Activated T-cell treated with anti-CD3 and anti-CD28 coated beads for 24 hours (primary cell): ENCODE measurements around the gene EEFSEC.

ENCODE experiments used
- DNase-seq: peaks from one replicate; pipeline ENCODE4 v3.0.0-alpha.2; 2020; ENCODE audit warnings: low read depth

The EEFSEC gene, protein sequence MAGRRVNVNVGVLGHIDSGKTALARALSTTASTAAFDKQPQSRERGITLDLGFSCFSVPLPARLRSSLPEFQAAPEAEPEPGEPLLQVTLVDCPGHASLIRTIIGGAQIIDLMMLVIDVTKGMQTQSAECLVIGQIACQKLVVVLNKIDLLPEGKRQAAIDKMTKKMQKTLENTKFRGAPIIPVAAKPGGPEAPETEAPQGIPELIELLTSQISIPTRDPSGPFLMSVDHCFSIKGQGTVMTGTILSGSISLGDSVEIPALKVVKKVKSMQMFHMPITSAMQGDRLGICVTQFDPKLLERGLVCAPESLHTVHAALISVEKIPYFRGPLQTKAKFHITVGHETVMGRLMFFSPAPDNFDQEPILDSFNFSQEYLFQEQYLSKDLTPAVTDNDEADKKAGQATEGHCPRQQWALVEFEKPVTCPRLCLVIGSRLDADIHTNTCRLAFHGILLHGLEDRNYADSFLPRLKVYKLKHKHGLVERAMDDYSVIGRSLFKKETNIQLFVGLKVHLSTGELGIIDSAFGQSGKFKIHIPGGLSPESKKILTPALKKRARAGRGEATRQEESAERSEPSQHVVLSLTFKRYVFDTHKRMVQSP

DNA sequence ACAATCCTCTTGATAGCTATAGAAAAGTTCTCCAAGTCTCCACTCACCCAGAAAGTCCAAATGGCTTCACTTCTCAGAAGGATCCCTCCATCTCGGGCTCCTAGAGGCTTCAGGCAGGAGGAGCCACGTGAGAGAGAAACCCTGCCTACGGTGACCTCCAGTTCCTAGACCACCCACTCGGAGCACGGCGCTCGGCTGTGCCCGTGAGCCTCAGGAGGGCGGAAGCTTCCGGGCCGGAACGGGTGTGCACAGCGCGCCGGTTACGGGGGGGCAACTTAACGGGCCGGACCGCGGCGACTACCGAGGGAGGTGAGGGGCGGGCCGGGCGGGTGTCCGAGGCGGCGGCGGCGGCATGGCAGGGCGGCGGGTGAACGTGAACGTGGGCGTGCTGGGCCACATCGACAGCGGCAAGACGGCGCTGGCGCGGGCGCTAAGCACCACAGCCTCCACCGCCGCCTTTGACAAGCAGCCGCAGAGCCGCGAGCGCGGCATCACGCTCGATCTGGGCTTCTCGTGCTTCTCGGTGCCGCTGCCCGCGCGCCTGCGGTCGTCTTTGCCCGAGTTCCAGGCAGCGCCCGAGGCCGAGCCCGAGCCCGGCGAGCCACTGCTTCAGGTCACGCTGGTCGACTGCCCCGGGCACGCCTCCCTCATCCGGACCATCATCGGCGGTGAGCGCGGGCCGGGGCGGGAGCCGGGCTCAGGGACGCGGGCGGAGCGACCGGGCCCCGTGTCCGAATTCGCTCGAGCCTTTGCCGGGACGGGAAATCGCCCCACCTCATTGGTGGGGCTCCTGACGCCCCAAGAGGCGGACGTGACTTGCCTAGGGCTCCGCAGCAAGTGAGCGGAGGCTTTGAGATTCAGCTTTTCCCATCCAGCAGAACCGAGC is at the start of gene EEFSEC:
TSS of gene EEFSEC (plus strand) at position 326 of the 886 bp plus-strand sequence. CDS start at position 353, 27 bp downstream.
- DNase-seq, result peak; percentile 86

DNA sequence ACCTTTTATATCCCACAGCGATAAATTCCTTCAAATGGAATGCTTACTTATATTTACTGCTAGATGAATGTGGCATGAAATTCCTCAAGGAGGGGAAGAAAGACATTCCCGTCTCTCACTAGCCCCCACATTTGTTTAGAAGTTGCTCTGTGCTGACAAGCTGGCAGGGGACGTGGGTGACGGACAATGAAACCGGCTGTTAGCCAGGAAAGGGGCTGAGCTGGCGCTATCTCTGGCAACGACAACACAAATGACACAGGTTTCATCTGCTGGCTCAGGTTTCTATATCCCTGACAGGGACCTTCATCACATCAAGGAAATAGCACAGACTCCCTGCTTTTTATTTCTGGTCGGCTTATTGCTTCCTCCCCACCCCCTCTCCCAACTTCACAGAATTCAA is 45.4 kb upstream of the EEFSEC start:
- no peak for DNase-seq

DNA sequence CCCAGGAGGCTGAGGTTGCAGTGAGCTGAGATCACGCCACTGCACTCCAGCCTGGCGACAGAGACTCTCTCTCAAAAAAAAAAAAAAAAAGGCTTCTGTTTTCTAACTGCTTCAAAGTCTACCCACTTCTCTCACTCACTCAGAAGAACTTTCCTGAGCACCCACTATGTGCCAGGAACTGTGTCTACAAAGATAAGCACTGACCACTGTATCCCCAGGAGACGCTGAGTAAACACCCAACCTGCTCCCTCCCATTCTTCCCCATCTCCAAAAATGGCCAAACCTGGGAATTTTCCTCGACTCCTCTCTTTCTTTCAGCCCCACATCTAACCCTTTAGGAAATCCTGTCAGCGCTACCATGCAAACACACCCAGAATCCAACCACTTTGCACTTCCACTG is 42.1 kb upstream of the EEFSEC start:
- no peak for DNase-seq

DNA sequence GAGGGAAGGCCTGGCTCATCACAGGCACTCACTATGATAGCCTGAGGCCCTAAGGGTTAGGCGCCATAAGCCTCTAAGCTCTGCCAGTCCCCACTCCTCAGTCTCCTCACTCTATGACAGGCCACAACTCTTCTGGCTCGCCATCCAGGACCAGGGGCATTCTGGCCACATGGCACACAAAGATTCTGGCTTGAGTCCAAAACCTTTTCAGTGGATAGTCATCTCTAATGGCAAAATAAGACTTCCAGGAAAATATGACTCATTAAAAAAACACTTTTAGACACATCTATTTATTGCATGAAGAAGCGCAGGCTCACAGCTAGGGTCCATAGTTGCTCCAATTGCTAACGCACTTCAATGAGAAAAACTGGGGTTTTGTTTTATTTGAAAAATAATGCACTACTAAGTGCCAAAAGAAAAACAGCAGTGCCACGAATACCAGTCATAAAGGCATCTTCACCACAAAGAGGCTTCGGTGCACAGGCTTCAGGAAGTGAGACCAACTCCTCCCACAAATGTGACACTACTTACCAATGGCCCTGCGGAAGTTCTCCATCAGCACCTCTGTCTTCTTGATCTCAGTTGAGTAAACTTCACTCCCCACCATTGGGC is 40.8 kb upstream of the EEFSEC start:
- DNase-seq, result no peak

DNA sequence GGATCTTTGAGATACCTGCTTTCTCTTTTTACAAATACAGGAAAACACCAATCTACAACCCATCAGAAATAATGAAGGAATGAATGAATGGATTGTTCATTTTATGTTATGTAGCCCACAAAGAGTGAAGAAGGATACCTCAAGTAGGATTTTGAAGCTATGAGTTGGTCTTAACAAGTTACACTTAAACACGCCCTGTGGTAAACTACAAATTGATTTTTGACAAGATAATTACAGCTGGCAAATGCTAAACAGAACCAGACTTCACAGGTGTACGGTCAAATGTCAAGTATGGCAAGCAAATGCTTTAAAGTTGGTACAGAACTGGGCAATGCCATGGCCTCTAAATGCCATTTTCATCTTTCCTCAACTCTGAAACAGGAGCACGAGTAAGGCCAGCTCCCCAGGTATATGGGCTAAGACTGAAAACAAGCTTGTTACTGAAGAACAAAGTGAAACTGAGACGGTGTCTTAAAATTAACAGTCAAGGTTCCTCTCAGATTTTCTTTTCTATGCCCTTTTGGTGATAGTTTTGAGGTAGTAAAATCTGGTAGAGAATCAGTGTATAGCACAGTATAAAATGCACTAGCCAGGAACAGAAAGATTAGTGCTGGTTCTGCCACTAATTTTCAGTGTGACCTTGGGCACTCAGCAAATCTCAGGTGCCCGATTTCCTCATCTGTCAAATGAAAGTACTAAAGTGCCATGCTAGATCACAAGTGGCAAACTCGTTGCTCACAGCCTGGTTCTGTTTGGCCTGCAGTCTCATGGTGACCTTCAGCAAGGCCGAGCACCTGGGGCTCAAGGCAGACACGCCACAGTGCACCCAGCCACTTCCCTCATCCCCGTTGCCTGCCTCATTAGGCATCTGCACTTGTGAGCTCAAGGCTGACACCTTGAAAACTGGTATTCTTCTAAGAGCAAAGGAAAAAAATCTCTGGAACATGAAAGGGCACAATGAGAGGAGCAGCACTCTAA is 39.2 kb upstream of the EEFSEC start:
- DNase-seq, result no peak

DNA sequence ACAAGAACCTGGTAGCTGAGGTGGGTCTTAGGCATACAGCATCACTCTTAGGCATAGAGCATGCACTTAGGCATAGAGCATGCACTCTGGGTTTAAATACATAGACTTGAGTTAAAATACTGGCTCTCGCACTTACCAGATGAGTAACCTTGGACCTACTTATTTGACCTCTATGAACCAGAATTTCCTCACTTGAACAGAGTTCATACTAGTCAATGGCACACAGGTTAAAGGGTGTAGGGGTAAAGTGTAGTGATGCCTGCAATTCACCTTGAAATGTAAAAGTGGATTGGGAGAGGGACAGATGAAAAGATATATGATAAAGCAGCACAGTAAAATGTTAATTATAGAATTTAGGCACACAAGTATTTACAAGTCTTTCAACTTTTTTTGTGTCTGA is 31.3 kb upstream of the EEFSEC start:
- no peak for DNase-seq

DNA sequence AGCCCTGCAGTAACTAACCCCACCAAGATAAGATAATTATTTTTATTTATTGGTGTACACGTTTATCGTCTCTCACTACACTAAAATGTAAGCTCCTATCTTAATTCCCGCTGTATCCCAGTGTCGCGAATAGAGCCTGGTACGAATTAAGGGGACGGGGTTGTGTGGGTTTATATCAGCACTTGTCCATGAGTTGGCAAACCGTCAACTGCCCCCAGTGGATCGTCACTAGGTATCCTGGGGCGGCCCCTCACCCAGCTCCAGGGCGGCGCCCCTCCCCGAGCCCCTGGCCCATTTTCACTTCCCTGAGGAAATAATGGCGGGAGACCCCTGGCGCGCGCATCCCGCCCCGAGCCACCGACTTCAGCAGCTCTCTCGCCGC is 30.1 kb upstream of the EEFSEC start:
- no peak for DNase-seq

DNA sequence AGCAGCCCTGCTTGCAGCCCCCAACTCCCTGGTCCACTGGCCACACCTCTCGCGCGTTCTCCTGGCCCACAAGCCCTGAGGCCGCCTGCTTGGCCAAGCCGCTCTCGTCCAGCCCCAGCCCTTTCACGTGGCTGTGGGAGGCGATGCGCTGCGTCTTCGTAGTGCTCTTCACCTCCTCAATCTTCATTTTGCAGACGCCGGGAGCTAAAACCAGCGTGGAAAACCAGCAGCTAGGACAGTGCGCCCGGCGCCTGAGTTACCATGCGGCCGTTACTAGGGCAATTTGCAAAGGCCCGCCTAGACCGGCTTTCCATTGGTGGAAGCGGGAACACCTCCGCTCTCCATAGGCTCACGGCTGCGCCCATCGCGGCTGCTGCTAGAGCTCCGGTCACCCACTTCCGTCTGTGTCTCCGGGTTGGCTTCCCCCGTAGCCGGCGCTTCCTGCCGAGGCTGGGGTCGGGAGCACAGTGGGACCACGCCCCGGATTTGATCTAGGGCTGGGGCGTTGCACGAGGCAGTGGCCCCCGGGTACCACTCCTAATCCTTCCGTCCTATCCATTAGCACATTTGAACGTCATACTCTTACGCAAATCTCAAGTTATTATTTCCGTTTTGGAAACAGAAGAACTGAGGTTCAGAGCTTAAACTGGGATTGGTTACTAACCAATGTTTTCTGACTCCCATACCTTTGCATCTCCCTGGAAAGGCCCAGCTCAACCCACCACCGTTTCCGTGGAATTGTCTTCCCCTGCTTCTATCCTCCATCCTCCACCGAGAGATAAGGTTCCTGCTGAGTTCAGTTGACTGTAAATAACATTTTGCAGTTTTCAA is 29.5 kb upstream of the EEFSEC start, which contains the start of gene RUVBL1:
TSS of gene RUVBL1 (minus strand) at position 275 of the 831 bp plus-strand sequence. CDS start at position 187, 88 bp downstream.
- DNase-seq, result peak; percentile 98

DNA sequence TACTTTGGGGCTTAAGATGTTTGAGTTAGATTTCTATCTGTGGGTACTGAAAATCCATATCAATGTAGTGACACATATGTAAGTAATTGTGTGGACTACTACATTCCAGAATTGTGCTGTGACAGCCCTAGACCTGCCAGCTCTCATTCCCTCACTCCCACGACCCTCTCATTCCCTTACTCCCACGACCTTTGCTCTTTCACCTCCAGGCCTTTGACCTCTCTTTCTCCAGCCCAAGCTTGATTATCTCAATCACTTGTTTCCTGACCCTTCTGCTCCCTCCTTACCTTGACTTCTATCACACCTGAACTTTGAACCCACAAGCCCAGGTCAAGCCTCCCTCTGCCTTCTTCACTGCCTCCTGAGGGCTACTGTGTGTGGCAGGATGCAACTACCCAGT is 26.0 kb upstream of the EEFSEC start:
- DNase-seq, result no peak

DNA sequence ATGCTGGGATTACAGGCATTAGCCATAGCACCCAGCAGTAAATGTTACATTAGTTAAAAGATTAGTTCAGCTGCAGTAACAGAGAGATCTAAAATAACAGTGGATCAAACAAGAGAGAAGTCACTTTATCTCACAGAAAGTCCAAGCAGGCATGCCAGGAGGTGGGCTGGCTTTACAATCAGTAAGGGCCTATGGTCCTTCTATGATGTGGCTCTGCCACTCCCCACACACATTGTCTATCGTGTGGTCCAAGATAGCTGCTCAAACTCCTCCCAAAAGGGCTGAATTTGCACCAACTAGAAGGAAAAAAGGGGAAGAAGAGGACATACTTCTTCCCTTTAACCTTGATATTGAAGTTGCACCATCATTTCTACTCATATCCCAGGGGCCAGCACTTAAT is 25.0 kb upstream of the EEFSEC start:
- no peak for DNase-seq

DNA sequence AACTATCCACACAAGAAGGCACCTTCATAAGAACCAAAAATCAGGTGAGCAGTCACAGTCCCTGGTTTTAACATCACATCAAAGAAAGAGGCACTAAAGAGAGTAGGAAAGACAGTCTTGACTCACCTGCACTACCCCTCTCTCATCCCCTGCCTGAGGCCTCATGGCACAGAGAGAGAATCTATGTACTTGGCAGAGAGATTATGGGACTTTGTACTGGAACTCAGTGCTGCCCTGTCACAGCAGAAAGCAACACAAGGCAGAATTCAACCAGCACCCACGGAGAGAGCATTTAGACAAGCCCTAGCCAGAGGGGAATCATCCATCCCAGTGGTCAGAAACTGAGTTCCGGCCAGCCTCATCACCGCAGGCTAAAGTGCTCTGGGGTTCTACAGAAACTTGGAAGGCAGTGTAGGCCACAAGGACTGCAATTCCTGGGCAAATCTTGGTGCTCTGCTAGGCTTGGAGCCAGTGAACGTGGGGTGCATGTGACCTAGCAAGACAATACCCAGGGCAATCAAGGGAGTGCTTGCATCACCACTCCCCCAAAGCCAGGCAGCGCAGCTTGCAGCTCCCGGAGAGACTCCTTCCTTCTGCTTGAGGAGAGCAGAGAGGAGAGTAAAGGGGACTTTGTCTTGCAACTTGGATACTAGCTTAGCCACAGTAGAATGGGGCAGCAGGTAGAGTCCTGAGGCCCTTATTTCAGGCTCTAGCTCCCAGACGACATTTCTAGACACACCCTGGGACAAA is 21.2 kb upstream of the EEFSEC start:
- no peak for DNase-seq

DNA sequence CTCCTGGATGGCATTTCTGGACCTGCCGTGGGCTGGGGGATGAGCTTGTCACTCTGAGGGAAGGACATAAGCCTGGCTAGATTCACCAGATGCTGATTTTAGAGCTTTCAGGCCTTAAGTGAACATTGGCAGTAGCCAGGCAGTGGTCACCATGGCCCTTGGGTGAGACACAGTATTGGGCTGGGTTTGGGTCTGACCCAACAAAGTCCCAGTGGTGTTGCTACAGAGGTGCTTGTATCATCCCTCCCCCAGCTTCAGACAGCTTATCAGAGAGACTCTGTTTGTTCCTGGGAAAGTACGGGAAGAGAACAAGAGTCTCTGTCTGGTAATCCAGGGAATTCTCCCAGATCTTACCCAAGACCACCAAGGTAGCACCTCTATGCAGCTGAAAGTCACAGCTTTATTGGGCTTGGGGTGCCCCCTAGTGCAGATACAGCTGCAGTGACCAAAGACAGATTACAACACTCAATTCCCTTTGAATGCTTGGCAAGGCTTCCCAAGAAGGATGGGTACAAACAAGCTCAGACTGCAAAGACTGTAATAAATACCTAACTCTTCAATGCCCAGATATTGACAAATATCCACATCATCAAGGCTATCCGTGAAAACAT is 19.9 kb upstream of the EEFSEC start:
- no peak for DNase-seq

DNA sequence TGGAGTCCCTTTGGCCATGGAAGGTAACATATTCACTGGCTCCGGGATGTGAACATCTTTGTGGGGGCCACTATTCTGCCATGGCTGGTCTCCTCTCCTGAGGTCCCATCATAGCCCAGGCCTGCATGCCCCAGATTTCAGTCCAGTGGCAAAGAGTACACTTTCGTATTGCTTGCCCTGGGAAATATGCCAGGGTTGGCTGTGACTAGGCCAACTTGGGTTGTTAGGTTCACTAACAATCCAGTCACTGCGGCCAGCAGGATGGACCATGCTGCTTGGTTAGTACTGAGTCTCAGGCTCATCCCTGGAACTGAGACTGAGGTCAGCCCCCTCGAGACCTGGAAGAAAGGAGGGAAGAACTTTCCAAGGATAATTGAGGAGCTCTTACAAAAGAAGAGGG is 9.8 kb upstream of the EEFSEC start:
- DNase-seq, result no peak

DNA sequence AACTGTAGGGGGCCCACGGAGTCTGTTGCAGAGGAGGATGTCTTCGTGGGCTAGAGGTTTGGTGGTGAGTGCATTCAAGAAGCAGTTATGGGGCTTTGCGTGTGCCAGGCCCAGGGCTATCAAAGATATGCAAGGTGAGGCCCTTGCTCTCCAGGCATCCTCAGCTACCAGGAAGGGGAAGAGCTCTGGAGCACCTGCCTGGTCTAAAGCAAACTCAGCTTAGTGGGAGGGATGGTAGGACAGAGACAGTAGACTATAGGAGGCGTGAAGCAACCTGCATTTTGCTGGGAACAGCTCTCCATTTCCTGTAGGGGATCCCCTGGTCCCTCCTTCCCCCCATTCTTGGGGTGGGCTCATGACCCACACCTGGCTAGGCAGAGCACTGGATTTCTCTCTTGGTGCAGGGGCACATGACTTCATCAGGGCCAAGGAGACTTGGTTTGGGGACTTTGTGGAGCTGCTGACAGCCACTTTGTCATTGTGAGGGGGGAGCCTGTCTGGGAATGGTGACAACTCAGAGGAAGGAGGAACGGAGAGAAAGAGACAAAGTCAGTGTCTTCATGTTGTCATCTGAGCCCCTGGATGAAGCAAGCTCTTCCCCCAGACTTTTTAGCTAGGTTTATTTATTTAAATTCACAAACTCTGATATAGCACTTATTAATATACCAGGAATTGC is 8.6 kb upstream of the EEFSEC start:
- no peak for DNase-seq

DNA sequence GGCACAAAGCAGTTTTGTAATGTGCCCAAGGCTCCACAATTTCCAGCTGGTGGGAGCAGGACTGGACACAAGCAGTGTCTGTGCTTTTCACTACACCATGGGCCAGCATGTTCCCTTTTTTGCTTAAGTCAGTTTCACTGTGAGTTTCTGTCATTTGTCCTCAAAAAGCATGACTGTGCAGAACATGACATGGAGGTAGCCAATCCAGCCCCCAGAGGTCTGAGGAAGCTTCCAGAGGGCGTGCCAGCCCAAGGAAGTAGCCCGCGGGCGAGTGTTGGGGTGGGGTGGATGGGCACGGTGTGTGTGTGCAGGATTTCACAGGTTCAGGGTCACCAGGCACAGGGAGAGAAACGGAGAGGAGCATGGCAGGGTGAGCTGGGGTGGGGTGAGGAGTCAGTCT is 8.0 kb upstream of the EEFSEC start:
- DNase-seq, result no peak

DNA sequence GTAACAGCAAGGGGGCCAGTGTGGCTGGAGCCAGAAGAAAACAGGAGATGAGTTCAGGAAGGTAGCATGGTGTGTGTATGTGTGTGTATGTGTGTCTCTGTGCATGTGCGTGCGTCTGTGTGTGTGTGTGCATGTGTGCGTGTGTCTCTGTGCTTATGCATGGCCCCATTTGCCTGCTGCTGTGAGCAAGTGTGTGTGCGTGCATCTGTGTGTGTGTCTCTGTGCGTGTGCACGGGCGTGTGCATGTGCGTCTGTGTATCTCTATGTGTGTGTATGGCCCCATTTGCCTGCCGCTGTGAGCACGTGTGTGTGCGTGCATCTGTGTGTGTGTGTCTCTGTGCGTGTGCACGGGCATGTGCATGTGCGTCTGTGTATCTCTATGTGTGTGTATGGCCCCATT is 7.1 kb upstream of the EEFSEC start:
- no peak for DNase-seq

DNA sequence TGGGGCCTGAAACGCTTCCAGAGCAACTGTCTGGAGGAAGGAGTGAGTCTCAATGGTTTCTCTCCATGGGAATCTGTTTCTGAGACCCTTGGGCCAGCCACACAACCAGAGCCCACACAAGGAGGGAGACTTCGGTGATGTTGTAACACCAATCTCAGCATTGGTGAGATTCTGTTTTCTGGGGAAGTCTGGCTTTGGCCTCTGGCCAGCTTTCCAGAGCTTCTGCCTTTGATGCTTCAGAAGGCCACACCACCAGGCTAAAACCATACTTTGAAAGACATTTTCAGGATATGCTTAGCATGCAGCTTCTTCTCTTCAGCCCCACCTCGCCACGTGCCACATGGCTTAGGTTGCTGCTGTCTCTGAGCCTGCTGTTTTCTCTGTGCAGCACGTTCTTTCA is 3.6 kb upstream of the EEFSEC start:
- DNase-seq, result no peak

DNA sequence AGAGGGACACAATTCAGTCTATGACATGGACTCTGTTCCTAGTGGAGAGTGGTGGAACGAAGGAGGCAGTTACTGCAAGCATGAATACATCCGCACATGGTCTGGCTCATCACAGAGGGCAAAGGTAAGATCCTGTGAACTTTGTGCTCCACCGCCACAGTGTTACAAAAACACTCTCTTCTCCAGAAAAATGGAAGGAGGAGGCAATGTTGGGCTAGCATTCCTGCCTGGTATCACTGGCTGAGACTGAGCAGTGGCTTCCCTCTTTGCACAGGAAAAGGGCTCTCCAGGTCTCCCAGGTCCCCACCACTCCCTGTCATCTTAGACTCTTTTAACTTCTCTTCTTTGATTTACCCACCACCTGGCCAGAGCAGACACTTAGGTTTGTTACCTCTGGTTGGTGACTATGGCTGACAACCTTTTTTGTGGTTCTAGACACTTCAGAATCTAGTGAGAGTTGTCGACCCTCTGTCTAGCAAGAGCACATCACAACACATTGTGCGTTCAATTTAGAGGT is 1.5 kb upstream of the EEFSEC start:
- DNase-seq, result no peak
